CD4-positive, alpha-beta T cell (primary cell): ENCODE measurements around the gene PPCDC. TPM values are rescaled to one million over a fixed set of nuclear protein-coding genes. Genes with fewer than 3 reads are reported as not detected.

ENCODE experiments used
- ATAC-seq: fragments of 200-7000 bp; cut with Tn5 transposase; one replicate; pipeline ENCODE4 v1.10.0; 2022; ENCODE audit warnings: mild to moderate bottlenecking; ENCODE audit not compliant: poor library complexity
- CTCF ChIA-PET: fragments of 350-600 bp; sonication (Branson Sonifier 250); formaldehyde crosslinking; loops from one replicate; lab custom pipeline; 2021; ENCODE audit warnings: antibody characterized with exemption, inconsistent platforms; lab: Charles Lee
- POLR2A ChIA-PET: fragments of 350-600 bp; sonication (Branson Sonifier 250); formaldehyde crosslinking; loops from one replicate; lab custom pipeline; 2021; ENCODE audit warnings: antibody characterized with exemption, inconsistent platforms; lab: Charles Lee
- DNase-seq, 14 experiments: peaks; one replicate each; pipeline ENCODE4 v3.0.0-alpha.2; 2013 to 2020; ENCODE audit warnings: mixed read lengths in 2 of 14
- H3K27ac ChIP-seq, 2 donors: one replicate each; pipeline versions ENCODE4 v1.5.1 to v1.7.0; 2013; ENCODE audit warnings: low read length in 2 of 2, low read depth in 1 of 2, mild to moderate bottlenecking in 1 of 2
- H3K27me3 ChIP-seq, 2 experiments: 1 replicate in 1 of 2; 2 replicates in 1 of 2; pipeline versions ENCODE4 v1.6.1 to v1.7.0; 2013; ENCODE audit warnings: low read length in 2 of 2, control low read depth in 1 of 2, mild to moderate bottlenecking in 1 of 2, moderate library complexity in 1 of 2; ENCODE audit not compliant: insufficient read depth in 2 of 2, control insufficient read depth in 1 of 2
- H3K36me3 ChIP-seq: one replicate; pipeline ENCODE4 v1.6.1; 2013; ENCODE audit warnings: low read length, control low read depth; ENCODE audit not compliant: insufficient read depth
- H3K4me1 ChIP-seq: one replicate; pipeline ENCODE4 v1.6.1; 2013; ENCODE audit warnings: low read length, control low read depth; ENCODE audit not compliant: insufficient read depth
- H3K4me3 ChIP-seq: one replicate; pipeline ENCODE4 v1.5.1; 2013; ENCODE audit warnings: mild to moderate bottlenecking, low read length, moderate library complexity
- H3K9me3 ChIP-seq, 2 experiments: 1 replicate in 1 of 2; 2 replicates in 1 of 2; pipeline versions ENCODE4 v1.6.1 to v1.7.0; 2013; ENCODE audit warnings: low read length in 2 of 2, mild to moderate bottlenecking in 2 of 2, control low read depth in 1 of 2, moderate library complexity in 1 of 2; ENCODE audit not compliant: control insufficient read depth in 1 of 2, insufficient read depth in 1 of 2
- H3K27ac Mint-ChIP-seq: one replicate; pipeline ENCODE4 v1.8.0; 2020; ENCODE audit warnings: mixed read lengths
- H3K27me3 Mint-ChIP-seq: one replicate; pipeline ENCODE4 v1.8.0; 2021; ENCODE audit warnings: mixed read lengths
- H3K36me3 Mint-ChIP-seq: one replicate; pipeline ENCODE4 v1.8.0; 2021; ENCODE audit warnings: low read depth, mixed read lengths
- H3K4me1 Mint-ChIP-seq: one replicate; pipeline ENCODE4 v1.8.0; 2021; ENCODE audit warnings: low read depth, mixed read lengths
- H3K4me3 Mint-ChIP-seq: one replicate; pipeline ENCODE4 v1.8.0; 2020; ENCODE audit warnings: mild to moderate bottlenecking, mixed read lengths
- H3K9me3 Mint-ChIP-seq: one replicate; pipeline ENCODE4 v1.8.0; 2020; ENCODE audit warnings: mixed read lengths
- intact Hi-C, 2 experiments: fragments of 100-400 bp; cut with DNase I in 1 of 2; cut with micrococcal nuclease in 1 of 2; formaldehyde crosslinking; loops; one replicate each; pipeline versions ENCODE4 v1.15.1 to v1.9.0; 2023 to 2025; cut with DNase I, micrococcal nuclease
- total RNA-seq, 174 experiments: library from RNA in 2 of 174; stranded (reverse) in 2 of 174; gene quantifications; one replicate each; pipeline ENCODE4 v1.2.3 and lab custom pipeline; 2021 to 2026
- TF ChIP-seq, protein P1 (sequence below): fragments of 200-600 bp; IDR thresholded peaks from one replicate; pipeline ENCODE4 v1.8.0; 2022; ENCODE audit warnings: antibody characterized with exemption, mild to moderate bottlenecking

The PPCDC gene
- total RNA-seq, 2 experiments from 2014 or later = 5.5 to 5.8 TPM

DNA sequence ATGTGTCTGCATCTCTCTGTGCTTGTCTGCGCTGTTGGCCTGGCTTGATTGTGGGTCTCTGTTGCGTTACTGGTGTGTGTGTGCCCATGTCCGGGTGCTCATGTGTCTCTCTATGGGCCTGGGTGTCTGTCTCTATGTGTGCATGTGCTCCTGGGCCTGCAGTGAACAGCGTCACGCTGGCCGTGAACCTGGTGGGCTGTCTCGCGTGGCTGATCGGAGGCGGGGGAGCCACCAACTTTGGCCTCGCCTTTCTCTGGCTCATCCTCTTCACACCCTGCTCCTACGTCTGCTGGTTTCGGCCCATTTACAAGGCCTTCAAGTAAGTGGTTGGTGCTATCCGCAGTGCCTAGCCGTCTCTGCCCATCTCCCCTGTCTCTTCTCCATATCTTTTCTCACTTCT lies 7.0 kb upstream of the PPCDC start:
- intact Hi-C loops = no loop called here
- no peak for DNase-seq
- Histone ChIP-seq H3K9me3 (no peaks in the 10 kb centered on the region), H3K4me3 (no peak overlapping the region), H3K27me3 (peaks cover 0 to 2% of the 10 kb centered on the region in 2 experiments), H3K4me1 (no peaks in the 10 kb centered on the region), H3K27ac (no peak overlapping the region), H3K36me3 (no peaks in the 10 kb centered on the region)
- H3K4me3 Mint-ChIP-seq = no peak overlapping the region
- ChIA-PET CTCF (no interaction called here), POLR2A (no interaction called here)
- no peak overlapping the region for H3K27ac Mint-ChIP-seq
- TF ChIP-seq, protein P1, sequence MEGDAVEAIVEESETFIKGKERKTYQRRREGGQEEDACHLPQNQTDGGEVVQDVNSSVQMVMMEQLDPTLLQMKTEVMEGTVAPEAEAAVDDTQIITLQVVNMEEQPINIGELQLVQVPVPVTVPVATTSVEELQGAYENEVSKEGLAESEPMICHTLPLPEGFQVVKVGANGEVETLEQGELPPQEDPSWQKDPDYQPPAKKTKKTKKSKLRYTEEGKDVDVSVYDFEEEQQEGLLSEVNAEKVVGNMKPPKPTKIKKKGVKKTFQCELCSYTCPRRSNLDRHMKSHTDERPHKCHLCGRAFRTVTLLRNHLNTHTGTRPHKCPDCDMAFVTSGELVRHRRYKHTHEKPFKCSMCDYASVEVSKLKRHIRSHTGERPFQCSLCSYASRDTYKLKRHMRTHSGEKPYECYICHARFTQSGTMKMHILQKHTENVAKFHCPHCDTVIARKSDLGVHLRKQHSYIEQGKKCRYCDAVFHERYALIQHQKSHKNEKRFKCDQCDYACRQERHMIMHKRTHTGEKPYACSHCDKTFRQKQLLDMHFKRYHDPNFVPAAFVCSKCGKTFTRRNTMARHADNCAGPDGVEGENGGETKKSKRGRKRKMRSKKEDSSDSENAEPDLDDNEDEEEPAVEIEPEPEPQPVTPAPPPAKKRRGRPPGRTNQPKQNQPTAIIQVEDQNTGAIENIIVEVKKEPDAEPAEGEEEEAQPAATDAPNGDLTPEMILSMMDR = no peak
- no peaks in the 10 kb centered on the region for H3K4me1 Mint-ChIP-seq
- ATAC-seq = no peak
- H3K9me3 Mint-ChIP-seq = no peaks in the 10 kb centered on the region
- H3K36me3 Mint-ChIP-seq = no peaks in the 10 kb centered on the region
- H3K27me3 Mint-ChIP-seq = no peaks in the 10 kb centered on the region

- DNase-seq = no peak
- intact Hi-C loops = loop anchor here in 1 of 2 experiments (5.0 to 10.0 kb wide), 4 partner anchors 435 to 1028 kb away; partner anchors contain the start of genes ARID3B, IMP3, PML and SIN3A
- Histone ChIP-seq H3K4me1 (peaks cover 18% of the 10 kb centered on the region), H3K27ac (no peak overlapping the region), H3K36me3 (no peaks in the 10 kb centered on the region), H3K4me3 (no peak overlapping the region), H3K27me3 (no peaks in the 10 kb centered on the region), H3K9me3 (no peaks in the 10 kb centered on the region)
- Mint-ChIP-seq H3K4me3 (no peak overlapping the region), H3K27ac (no peak overlapping the region), H3K9me3 (no peaks in the 10 kb centered on the region), H3K27me3 (no peaks in the 10 kb centered on the region), H3K36me3 (peaks cover 7% of the 10 kb centered on the region), H3K4me1 (peaks cover 17% of the 10 kb centered on the region)
- CTCF ChIA-PET = no interaction called here
- TF ChIP-seq, protein P1 = no peak
- ATAC-seq = no peak
- POLR2A ChIA-PET = no interaction called here
Observed at GRCh38 chr15:75019916-75020315, 3.5 kb upstream of the PPCDC start.

DNA sequence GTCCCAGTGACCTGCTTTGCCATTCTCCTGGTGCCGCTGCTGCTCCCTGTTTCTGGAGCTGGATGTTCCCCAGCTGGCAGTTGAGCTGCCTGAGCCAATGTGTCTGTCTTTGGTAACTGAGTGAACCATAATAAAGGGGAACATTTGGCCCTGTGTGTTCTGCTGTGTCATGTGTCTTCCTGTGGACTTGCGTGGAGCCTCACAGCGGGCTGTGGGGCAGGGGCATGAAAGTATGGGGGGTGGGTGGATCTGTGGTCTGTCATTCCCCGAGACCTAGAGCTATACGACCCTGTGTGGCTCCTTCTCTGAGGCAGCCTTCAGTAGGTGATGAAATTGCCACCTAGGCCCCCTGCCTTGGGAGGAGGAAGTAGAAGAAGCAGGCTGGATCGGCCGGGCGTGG lies 2.0 kb upstream of the PPCDC start:
- intact Hi-C loops = loop anchor here in 1 of 2 experiments (5.0 to 10.0 kb wide), 4 partner anchors 433 to 1029 kb away; partner anchors contain the start of genes ARID3B, IMP3, PML and SIN3A
- Mint-ChIP-seq H3K27ac (no peak overlapping the region), H3K36me3 (peaks cover 7% of the 10 kb centered on the region), H3K4me1 (peaks cover 23% of the 10 kb centered on the region), H3K9me3 (no peaks in the 10 kb centered on the region), H3K27me3 (no peaks in the 10 kb centered on the region), H3K4me3 (no peak overlapping the region)
- H3K9me3 ChIP-seq = no peaks in the 10 kb centered on the region
- H3K4me3 ChIP-seq = no peak overlapping the region
- ChIA-PET POLR2A (no interaction called here), CTCF (no interaction called here)
- TF ChIP-seq, protein P1 = no peak
- ATAC-seq (no peak), DNase-seq (no peak)
- no peaks in the 10 kb centered on the region for H3K36me3 ChIP-seq
- H3K27ac ChIP-seq = no peak overlapping the region
- H3K27me3 ChIP-seq = no peaks in the 10 kb centered on the region
- peaks cover 20% of the 10 kb centered on the region for H3K4me1 ChIP-seq
